Measurements from ENCODE around the gene MTHFD2.

MTHFD2 gene

DNA sequence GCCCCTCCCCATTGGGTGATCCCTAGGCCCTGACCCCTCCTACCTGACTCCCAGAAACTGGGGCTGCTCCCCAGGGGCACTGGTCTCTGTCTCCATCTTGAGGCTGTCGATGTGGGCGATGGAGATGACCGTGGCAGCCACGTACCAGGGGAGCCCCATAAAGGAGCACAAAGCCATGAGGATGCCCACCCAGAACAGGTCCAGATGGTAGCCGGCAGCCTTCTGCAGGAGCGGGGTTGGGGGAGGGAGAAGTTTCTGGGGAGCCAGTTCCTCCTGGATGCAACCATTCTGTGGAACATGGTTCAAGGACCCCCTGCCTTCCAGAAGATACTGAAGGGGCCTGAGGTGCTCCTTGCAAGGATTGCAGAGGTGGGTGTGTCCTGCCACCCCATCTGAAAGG, 34.0 kb downstream of the MTHFD2 start:
- DNase-seq (ENCODE audit: low spot score) = no peak
- TF ChIP-seq, protein P1, sequence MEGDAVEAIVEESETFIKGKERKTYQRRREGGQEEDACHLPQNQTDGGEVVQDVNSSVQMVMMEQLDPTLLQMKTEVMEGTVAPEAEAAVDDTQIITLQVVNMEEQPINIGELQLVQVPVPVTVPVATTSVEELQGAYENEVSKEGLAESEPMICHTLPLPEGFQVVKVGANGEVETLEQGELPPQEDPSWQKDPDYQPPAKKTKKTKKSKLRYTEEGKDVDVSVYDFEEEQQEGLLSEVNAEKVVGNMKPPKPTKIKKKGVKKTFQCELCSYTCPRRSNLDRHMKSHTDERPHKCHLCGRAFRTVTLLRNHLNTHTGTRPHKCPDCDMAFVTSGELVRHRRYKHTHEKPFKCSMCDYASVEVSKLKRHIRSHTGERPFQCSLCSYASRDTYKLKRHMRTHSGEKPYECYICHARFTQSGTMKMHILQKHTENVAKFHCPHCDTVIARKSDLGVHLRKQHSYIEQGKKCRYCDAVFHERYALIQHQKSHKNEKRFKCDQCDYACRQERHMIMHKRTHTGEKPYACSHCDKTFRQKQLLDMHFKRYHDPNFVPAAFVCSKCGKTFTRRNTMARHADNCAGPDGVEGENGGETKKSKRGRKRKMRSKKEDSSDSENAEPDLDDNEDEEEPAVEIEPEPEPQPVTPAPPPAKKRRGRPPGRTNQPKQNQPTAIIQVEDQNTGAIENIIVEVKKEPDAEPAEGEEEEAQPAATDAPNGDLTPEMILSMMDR (conservative IDR thresholded peaks at IDR 0.05; ENCODE audit: low read depth) = no peak
- no peak overlapping the region for H3K27ac ChIP-seq
- ChIA-PET CTCF (no interaction called here), POLR2A (ENCODE audit: low non-redundant PET) (no interaction called here)

DNA sequence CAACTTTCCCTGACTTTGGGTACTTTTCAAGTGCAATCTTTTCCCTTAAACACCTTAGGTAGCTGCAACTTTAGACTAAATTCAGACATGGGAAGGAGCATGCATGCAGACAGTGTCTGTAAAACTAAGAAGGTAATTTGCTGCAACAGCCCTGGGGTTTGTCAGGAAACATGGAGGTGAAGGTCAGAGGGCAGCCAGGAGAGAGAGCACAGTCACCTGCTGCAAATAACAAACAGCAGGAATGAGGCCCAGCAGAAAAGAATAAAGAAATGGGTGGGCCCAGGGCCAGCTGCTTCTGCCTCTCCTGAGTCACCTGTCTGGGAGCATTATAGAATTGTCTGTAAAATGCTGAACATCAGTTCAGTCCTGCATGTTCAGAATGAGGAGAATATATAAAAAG, 35.2 kb downstream of the MTHFD2 start:
- ChIA-PET CTCF (no interaction called here), POLR2A (ENCODE audit: low non-redundant PET) (no interaction called here)
- H3K27ac ChIP-seq = no peak overlapping the region
- DNase-seq (ENCODE audit: low spot score) = no peak
- TF ChIP-seq, protein P1 (conservative IDR thresholded peaks at IDR 0.05; ENCODE audit: low read depth) = no peak

DNA sequence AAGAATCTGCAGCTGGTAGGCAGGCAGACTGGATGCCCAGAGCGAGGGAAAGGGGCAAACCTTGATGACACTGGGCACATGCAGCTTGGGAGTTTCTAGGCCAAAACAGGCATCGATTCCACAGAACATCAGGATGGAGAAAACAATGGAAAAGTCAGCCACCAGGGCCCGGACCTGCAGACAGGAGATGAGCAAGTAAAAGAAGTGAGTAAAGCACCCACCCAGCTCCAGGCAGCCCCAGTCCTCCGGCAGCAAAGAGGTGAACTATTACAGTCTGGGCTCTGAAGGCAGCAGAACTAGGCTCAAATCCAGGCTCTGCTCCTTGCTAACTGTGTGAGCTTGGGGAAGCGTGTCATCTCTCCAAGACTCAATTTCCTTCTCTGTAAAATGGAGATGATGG, 36.6 kb downstream of the MTHFD2 start:
- ChIA-PET CTCF (no interaction called here), POLR2A (ENCODE audit: low non-redundant PET) (no interaction called here)
- no peak for DNase-seq (ENCODE audit: low spot score)
- TF ChIP-seq, protein P1 (conservative IDR thresholded peaks at IDR 0.05; ENCODE audit: low read depth) = no peak
- H3K27ac ChIP-seq = no peak overlapping the region

DNA sequence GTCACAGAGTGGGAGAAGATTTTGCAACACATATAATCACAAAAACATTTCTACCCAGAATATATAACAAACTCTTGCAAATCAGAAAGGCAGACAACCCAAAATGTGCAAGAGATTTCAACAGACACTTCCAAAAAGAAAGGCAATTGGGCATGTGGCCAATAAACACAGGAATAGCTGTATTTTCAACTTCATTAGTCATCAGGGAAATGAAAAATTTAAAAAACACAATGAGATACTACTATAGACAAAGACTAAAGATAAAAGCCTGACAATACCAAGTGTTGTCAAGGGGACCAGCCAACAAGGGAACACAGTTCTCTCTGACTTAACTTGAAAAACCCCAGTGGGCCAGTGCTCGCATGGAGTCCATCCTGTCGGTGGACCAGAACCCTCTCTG, 40.5 kb downstream of the MTHFD2 start:
- TF ChIP-seq, protein P1 (conservative IDR thresholded peaks at IDR 0.05; ENCODE audit: low read depth) = no peak
- DNase-seq (ENCODE audit: low spot score) = no peak
- CTCF ChIA-PET = no interaction called here
- POLR2A ChIA-PET (ENCODE audit: low non-redundant PET) = no interaction called here
- H3K27ac ChIP-seq = no peak overlapping the region

DNA sequence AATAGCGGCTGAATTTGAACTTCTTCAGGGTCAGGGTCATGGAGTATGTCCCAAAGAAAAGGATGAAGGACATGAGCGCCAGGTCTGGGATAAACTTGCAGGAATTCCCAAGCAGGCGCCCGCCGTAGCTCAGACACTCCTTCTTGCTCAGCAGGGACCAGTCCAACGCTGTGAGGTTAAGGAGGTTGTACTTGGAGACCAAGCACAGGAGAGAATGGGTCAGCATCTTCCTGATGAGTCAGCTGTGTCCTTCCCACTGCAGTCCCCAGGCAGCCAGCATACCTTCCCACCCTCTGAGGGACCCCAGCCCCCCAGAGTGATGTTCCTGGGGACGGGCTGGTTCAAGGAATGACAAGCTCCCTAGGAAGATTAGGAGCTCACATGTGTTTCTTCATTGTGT, 40.9 kb downstream of the MTHFD2 start:
- no peak for DNase-seq (ENCODE audit: low spot score)
- TF ChIP-seq, protein P1 (conservative IDR thresholded peaks at IDR 0.05; ENCODE audit: low read depth) = no peak
- no peak overlapping the region for H3K27ac ChIP-seq
- POLR2A ChIA-PET (ENCODE audit: low non-redundant PET) = no interaction called here
- CTCF ChIA-PET = no interaction called here

DNA sequence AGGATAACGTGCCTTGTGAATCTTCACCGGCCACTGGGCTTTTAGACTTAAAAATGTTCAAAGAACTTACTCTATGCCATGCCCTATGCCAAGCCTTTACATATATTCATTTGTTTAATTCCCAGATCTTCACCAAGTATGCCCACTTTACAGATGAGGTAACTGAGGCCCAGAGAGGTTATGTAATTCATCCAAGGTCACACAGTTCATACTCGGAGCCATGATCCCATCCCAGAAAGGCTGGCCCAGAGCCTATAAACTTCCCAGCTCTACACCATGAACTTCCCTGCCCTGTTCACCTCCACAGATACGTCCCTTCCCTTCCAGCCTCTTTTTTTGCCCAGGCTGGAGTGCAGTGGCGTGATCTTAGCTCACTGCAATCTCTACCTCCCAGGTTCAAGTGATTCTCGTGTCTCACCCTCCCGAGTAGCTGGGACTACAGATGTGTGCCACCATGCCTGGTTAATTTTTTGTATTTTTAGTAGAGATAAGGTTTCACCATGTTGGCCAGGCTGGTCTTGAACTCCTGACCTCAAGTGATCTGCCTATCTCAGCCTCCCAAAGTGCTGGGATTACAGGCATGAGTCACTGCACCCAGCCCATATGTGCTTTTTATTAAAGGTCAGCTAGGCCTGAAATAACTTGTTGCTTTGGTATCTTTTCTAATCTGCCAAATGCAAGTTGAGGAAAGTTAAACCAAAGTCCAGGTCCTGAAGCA, 44.1 kb downstream of the MTHFD2 start:
- no peak for DNase-seq (ENCODE audit: low spot score)
- ChIA-PET POLR2A (ENCODE audit: low non-redundant PET) (interaction anchor here (0.6 kb wide), 1 partner anchor 131 kb away, joined by 3 read pairs; no protein-coding TSS in a partner anchor), CTCF (interaction anchor here (0.6 kb wide), 1 partner anchor 148 kb away, joined by 4 read pairs; no protein-coding TSS in a partner anchor)
- H3K27ac ChIP-seq = no peak overlapping the region
- TF ChIP-seq, protein P1 (conservative IDR thresholded peaks at IDR 0.05; ENCODE audit: low read depth) = no peak
